ENCODE data around the gene SAE1.

- TF ChIP-seq CTCF (IDR thresholded peaks at IDR 0.05; ENCODE audit: borderline replicate concordance, extremely low read depth, low read length, poor library complexity, severe bottlenecking): no peak
- no peak for TF ChIP-seq EZH2 (IDR thresholded peaks at IDR 0.05; ENCODE audit: borderline replicate concordance, low read depth, low read length, severe bottlenecking)
These were observed 57.9 kb downstream of the SAE1 start for GRCh38 chr19:47188507-47189033.

Measured in DND-41 (cell line).